Hepatocyte (in vitro differentiated cells): ENCODE data around the gene PROM2. TPM values are rescaled to one million over a fixed set of nuclear protein-coding genes. Genes with fewer than 3 reads are reported as not detected.

Experiments
- DNase-seq: peaks from one replicate; pipeline ENCODE4 v3.0.0-alpha.2; 2016; ENCODE audit warnings: low spot score
- H2AFZ ChIP-seq: fragments of 200-600 bp; sonication (generic); 2 replicates; pipeline ENCODE4 v1.6.0; 2016; ENCODE audit warnings: antibody characterized with exemption, mild to moderate bottlenecking
- H3K27ac ChIP-seq: fragments of 200-600 bp; sonication (generic); 2 replicates; pipeline ENCODE4 v1.5.1; 2016; ENCODE audit warnings: mild to moderate bottlenecking
- H3K27me3 ChIP-seq: fragments of 200-600 bp; sonication (generic); 2 replicates; pipeline ENCODE4 v1.6.1; 2016
- H3K36me3 ChIP-seq: fragments of 200-600 bp; sonication (generic); replicated peaks from 2 replicates; pipeline ENCODE4 v1.5.1; 2016; ENCODE audit warnings: low read depth; ENCODE audit not compliant: insufficient read depth
- H3K4me1 ChIP-seq: fragments of 200-600 bp; sonication (generic); 2 replicates; pipeline ENCODE4 v1.5.1; 2016; ENCODE audit warnings: mild to moderate bottlenecking, moderate library complexity; ENCODE audit not compliant: insufficient read depth
- H3K4me2 ChIP-seq: fragments of 200-600 bp; sonication (generic); 2 replicates; pipeline ENCODE4 v1.6.0; 2016
- H3K4me3 ChIP-seq: fragments of 200-600 bp; sonication (generic); 2 replicates; pipeline ENCODE4 v1.5.1; 2016; ENCODE audit warnings: mild to moderate bottlenecking
- H3K79me2 ChIP-seq: fragments of 200-600 bp; sonication (generic); 2 replicates; pipeline ENCODE4 v1.6.0; 2017; ENCODE audit warnings: mild to moderate bottlenecking
- H3K9me2 ChIP-seq: fragments of 200-600 bp; sonication (generic); replicated peaks from 2 replicates; pipeline ENCODE4 v1.6.0; 2017; ENCODE audit warnings: mild to moderate bottlenecking; ENCODE audit not compliant: insufficient read depth
- H3K9me3 ChIP-seq: fragments of 200-600 bp; sonication (generic); 2 replicates; pipeline ENCODE4 v1.5.1; 2016; ENCODE audit warnings: low read depth, mild to moderate bottlenecking
- H4K20me1 ChIP-seq: fragments of 200-600 bp; sonication (generic); 2 replicates; pipeline ENCODE4 v1.6.0; 2016; ENCODE audit warnings: mild to moderate bottlenecking; ENCODE audit not compliant: insufficient read depth, poor library complexity, severe bottlenecking
- EZH2 ChIP-seq: fragments of 200-600 bp; sonication (generic); IDR thresholded peaks from 2 replicates; pipeline ENCODE4 v1.6.1; 2016; ENCODE audit warnings: antibody characterized with exemption, mild to moderate bottlenecking, borderline replicate concordance
- EZH2phosphoT487 ChIP-seq: fragments of 200-600 bp; sonication (generic); IDR thresholded peaks from one replicate; pipeline ENCODE4 v1.6.1; 2018; ENCODE audit warnings: antibody characterized with exemption, mild to moderate bottlenecking, low read depth, moderate library complexity; ENCODE audit not compliant: unreplicated experiment, severe bottlenecking
- WGBS: methylation state at CpG from one replicate; pipeline ENCODE4 v1.1.6; 2016; ENCODE audit warnings: low lambda C conversion rate; ENCODE audit errors: missing lambda C conversion rate; 5-methylcytosine and 5-hydroxymethylcytosine counted together
- polyA plus RNA-seq: library from polyadenylated mRNA; unstranded; fragments of >200 nt; fragmentation: Nextera tagmentation; extraction: Ambion mirVana; gene quantifications from 2 replicates; pipeline ENCODE4 v1.2.1, GENCODE V29; 2016
- total RNA-seq: library from RNA; depleted of rRNA; stranded (reverse); fragments of >200 nt; gene quantifications from 2 replicates; pipeline ENCODE4 v1.2.3, GENCODE V29; 2014
- TF ChIP-seq, protein P1 (sequence below): fragments of 200-600 bp; sonication (generic); IDR thresholded peaks from 2 replicates; pipeline ENCODE4 v1.5.1; 2016; ENCODE audit warnings: antibody characterized with exemption, mild to moderate bottlenecking; ENCODE audit not compliant: poor library complexity

The PROM2 gene
- total and polyA plus RNA-seq, 2 experiments from 2014 or later, result 2.6 to 2.8 TPM

DNA sequence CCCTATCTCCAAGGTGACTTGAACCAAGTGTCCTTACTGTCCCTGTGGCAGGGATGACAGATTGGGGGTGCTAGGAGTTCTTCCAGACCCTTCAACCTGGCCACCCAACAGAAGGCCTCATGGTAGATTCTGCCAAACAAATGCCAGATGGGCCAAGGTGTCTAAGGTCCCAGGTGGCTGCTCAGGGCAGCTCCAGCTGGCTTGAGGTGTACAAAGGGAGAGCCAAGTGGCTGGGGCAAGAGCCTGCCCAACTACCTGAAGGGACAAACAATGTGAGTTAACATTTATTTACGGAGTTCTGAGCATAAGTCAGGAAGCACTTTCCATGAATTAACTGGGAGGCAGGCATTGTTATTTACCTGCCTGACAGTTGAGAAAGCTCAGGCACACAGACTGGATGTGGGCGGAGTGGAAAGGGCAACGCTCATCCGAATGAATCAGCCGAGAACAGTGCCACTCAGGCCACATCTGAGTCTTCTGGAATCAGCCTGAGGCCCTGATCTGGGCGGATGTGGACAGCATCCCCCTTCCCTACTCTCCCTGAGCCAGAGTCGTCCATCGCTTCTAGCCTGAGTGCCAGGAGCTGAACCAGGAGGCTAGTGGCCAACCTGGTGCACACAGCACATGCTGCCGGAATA is 18.5 kb downstream of the PROM2 start:
- no peak overlapping the region for H2AFZ ChIP-seq
- no peak overlapping the region for H3K4me2 ChIP-seq
- no peaks in the 10 kb centered on the region for H3K4me1 ChIP-seq
- H3K27ac ChIP-seq, result no peak overlapping the region
- H3K9me2 ChIP-seq, result no peaks in the 10 kb centered on the region
- 78% methylated on average over 9 of the region's 9 CpGs for WGBS
- H3K79me2 ChIP-seq, result no peaks in the 10 kb centered on the region
- no peak overlapping the region for H3K4me3 ChIP-seq
- no peaks in the 10 kb centered on the region for H3K27me3 ChIP-seq
- H4K20me1 ChIP-seq, result no peaks in the 10 kb centered on the region
- DNase-seq, result no peak
- no peaks in the 10 kb centered on the region for H3K36me3 ChIP-seq
- H3K9me3 ChIP-seq, result no peaks in the 10 kb centered on the region
- TF ChIP-seq EZH2 (no peak), EZH2phosphoT487 (no peak)
- TF ChIP-seq, protein P1, sequence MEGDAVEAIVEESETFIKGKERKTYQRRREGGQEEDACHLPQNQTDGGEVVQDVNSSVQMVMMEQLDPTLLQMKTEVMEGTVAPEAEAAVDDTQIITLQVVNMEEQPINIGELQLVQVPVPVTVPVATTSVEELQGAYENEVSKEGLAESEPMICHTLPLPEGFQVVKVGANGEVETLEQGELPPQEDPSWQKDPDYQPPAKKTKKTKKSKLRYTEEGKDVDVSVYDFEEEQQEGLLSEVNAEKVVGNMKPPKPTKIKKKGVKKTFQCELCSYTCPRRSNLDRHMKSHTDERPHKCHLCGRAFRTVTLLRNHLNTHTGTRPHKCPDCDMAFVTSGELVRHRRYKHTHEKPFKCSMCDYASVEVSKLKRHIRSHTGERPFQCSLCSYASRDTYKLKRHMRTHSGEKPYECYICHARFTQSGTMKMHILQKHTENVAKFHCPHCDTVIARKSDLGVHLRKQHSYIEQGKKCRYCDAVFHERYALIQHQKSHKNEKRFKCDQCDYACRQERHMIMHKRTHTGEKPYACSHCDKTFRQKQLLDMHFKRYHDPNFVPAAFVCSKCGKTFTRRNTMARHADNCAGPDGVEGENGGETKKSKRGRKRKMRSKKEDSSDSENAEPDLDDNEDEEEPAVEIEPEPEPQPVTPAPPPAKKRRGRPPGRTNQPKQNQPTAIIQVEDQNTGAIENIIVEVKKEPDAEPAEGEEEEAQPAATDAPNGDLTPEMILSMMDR, result no peak

DNA sequence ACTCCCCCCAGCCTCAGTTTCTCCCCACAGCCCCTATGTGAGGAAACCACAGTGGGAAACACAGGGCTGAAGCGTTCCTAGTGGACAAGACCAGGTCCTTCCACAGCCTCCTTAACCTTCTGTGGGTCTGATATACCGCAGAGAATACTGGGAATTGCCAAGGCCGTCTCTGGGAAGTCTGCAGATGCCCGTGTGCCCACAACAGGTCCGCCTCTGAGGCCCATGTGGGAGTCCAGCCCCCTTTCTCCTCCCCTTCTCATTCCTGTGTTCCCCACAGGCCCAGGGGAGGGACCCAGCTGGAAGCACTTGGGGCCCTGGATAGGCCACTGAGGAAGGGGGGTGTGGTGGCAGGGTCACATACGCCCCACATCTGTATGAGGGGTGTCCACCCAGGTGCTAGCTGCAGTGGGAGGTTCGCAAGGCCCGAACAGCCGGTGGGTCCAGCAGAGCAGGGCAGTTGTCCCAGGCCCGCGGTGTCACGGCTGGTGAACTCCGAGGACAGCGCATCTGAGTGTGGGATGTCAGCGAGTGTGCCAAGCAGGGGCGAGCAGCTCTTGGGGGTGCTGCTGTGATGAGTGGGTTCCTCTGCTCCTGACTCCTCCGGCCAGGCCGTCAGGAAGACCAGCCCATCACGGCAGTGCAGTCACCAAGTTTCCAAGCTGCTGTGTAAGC is 20.5 kb downstream of the PROM2 start:
- Histone ChIP-seq H3K79me2 (no peaks in the 10 kb centered on the region), H2AFZ (no peak overlapping the region), H3K9me2 (no peaks in the 10 kb centered on the region), H3K4me2 (no peak overlapping the region), H3K27ac (no peak overlapping the region), H4K20me1 (no peaks in the 10 kb centered on the region), H3K4me1 (no peaks in the 10 kb centered on the region), H3K9me3 (no peaks in the 10 kb centered on the region), H3K27me3 (no peaks in the 10 kb centered on the region), H3K36me3 (no peaks in the 10 kb centered on the region), H3K4me3 (no peak overlapping the region)
- TF ChIP-seq, protein P1, result no peak
- TF ChIP-seq EZH2 (no peak), EZH2phosphoT487 (no peak)
- no peak for DNase-seq
- 93% methylated on average over 19 of the region's 19 CpGs for WGBS

DNA sequence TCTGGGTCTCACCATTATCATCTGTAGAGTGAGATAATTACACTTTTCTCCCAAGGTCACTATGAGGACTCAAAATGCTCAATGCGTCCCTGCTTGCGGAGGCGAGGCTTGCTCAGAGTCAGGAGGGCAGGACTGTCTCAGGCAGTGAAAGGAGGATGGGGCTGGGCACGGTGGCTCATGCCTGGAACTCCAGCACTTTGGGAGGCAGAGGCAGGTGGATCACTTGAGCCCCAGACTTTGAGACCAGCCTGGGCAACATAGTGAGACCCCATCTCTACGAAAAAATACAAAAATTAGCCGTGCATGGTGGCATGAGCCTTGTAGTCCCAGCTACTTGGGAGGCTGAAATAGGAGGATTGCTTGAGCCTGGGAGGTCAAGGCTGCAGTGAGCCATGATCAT is 21.1 kb downstream of the PROM2 start:
- no peak overlapping the region for H2AFZ ChIP-seq
- H3K4me1 ChIP-seq, result no peaks in the 10 kb centered on the region
- H3K36me3 ChIP-seq, result no peaks in the 10 kb centered on the region
- no peaks in the 10 kb centered on the region for H3K9me2 ChIP-seq
- no peaks in the 10 kb centered on the region for H4K20me1 ChIP-seq
- no peaks in the 10 kb centered on the region for H3K79me2 ChIP-seq
- WGBS, result 89% methylated on average over 6 of the region's 6 CpGs
- no peaks in the 10 kb centered on the region for H3K9me3 ChIP-seq
- TF ChIP-seq EZH2, result no peak
- no peak for TF ChIP-seq EZH2phosphoT487
- TF ChIP-seq, protein P1, result no peak
- no peak for DNase-seq
- H3K27me3 ChIP-seq, result no peaks in the 10 kb centered on the region
- no peak overlapping the region for H3K4me2 ChIP-seq
- no peak overlapping the region for H3K27ac ChIP-seq
- H3K4me3 ChIP-seq, result no peak overlapping the region
